H9 (cell line): ENCODE data around the gene UTP4. TPM values are rescaled to one million over a fixed set of nuclear protein-coding genes. Genes with fewer than 3 reads are reported as not detected.

Experiments used
- DNase-seq: peaks from one replicate; pipeline ENCODE4 v3.0.0-alpha.2; 2017
- H2AFZ ChIP-seq: one replicate; pipeline ENCODE4 v1.6.1; 2013; ENCODE audit warnings: mild to moderate bottlenecking, low read length, control low read depth, moderate library complexity
- H2AK5ac ChIP-seq: 2 replicates; pipeline ENCODE4 v1.6.1; 2013; ENCODE audit warnings: low read length, control low read depth, mixed read lengths; ENCODE audit not compliant: insufficient read length
- H2BK120ac ChIP-seq: one replicate; pipeline ENCODE4 v1.6.1; 2013; ENCODE audit warnings: low read depth, mild to moderate bottlenecking, low read length, control low read depth, inconsistent platforms; ENCODE audit not compliant: poor library complexity, severe bottlenecking
- H2BK12ac ChIP-seq: 2 replicates; pipeline ENCODE4 v1.6.1; 2013; ENCODE audit warnings: low read length, control low read depth, mixed read lengths, low read depth; ENCODE audit not compliant: insufficient read length
- H2BK15ac ChIP-seq: 2 replicates; pipeline ENCODE4 v1.6.1; 2013; ENCODE audit warnings: low read depth, low read length, control low read depth
- H2BK20ac ChIP-seq: one replicate; pipeline ENCODE4 v1.6.1; 2013; ENCODE audit warnings: low read depth, mild to moderate bottlenecking, low read length, control low read depth, inconsistent platforms; ENCODE audit not compliant: poor library complexity, severe bottlenecking
- H2BK5ac ChIP-seq: 2 replicates; pipeline ENCODE4 v1.6.1; 2013; ENCODE audit warnings: low read length, control low read depth, mixed read lengths; ENCODE audit not compliant: insufficient read length
- H3K14ac ChIP-seq: 2 replicates; pipeline ENCODE4 v1.6.1; 2013; ENCODE audit warnings: low read length, control low read depth; ENCODE audit not compliant: insufficient read depth
- H3K18ac ChIP-seq: 2 replicates; pipeline ENCODE4 v1.6.1; 2013; ENCODE audit warnings: low read depth, mild to moderate bottlenecking, mixed read lengths, low read length, control low read depth; ENCODE audit not compliant: insufficient read length
- H3K23ac ChIP-seq: 2 replicates; pipeline ENCODE4 v1.6.1; 2013; ENCODE audit warnings: low read length, control low read depth, mixed read lengths, low read depth; ENCODE audit not compliant: insufficient read length
- H3K23me2 ChIP-seq: 2 replicates; pipeline ENCODE4 v1.6.1; 2013; ENCODE audit warnings: low read depth, mild to moderate bottlenecking, mixed read lengths, low read length, control low read depth; ENCODE audit not compliant: insufficient read length, poor library complexity, severe bottlenecking
- H3K27ac ChIP-seq: 2 replicates; pipeline ENCODE4 v1.5.1; 2013; ENCODE audit warnings: low read length, control low read depth, mixed read lengths, low read depth; ENCODE audit not compliant: insufficient read length
- H3K27me3 ChIP-seq: 2 replicates; pipeline ENCODE4 v1.6.1; 2013; ENCODE audit warnings: low read length, control low read depth, inconsistent platforms; ENCODE audit not compliant: insufficient read depth
- H3K4ac ChIP-seq: 2 replicates; pipeline ENCODE4 v1.6.1; 2013; ENCODE audit warnings: low read depth, mild to moderate bottlenecking, control low read depth, inconsistent platforms, low read length, moderate library complexity
- H3K4me1 ChIP-seq: 2 replicates; pipeline ENCODE4 v1.6.1; 2013; ENCODE audit warnings: low read length, control low read depth, inconsistent platforms; ENCODE audit not compliant: insufficient read depth
- H3K4me2 ChIP-seq: 2 replicates; pipeline ENCODE4 v1.6.1; 2013; ENCODE audit warnings: low read length, control low read depth, mixed read lengths; ENCODE audit not compliant: insufficient read length, insufficient read depth
- H3K56ac ChIP-seq: 2 replicates; pipeline ENCODE4 v1.6.1; 2013; ENCODE audit warnings: low read depth, mild to moderate bottlenecking, mixed read lengths, low read length, control low read depth; ENCODE audit not compliant: insufficient read length
- H3K79me1 ChIP-seq: 2 replicates; pipeline ENCODE4 v1.6.1; 2013; ENCODE audit warnings: low read depth, mild to moderate bottlenecking, moderate library complexity, low read length, control low read depth, inconsistent platforms; ENCODE audit not compliant: insufficient read depth, poor library complexity, severe bottlenecking
- H3K79me2 ChIP-seq: 2 replicates; pipeline ENCODE4 v1.6.1; 2013; ENCODE audit warnings: low read length, control low read depth, inconsistent platforms; ENCODE audit not compliant: insufficient read depth
- H3K9ac ChIP-seq: 2 replicates; pipeline ENCODE4 v1.6.1; 2013; ENCODE audit warnings: low read length, control low read depth, mixed read lengths; ENCODE audit not compliant: insufficient read length; ENCODE audit errors: extremely low read depth
- H3K9me3 ChIP-seq: one replicate; pipeline ENCODE4 v1.6.1; 2013; ENCODE audit warnings: low read depth, low read length, inconsistent platforms; ENCODE audit not compliant: control insufficient read depth
- H3T11ph ChIP-seq: one replicate; pipeline ENCODE4 v1.6.1; 2013; ENCODE audit warnings: mild to moderate bottlenecking, low read length, control low read depth, inconsistent platforms
- H4K20me1 ChIP-seq: one replicate; pipeline ENCODE4 v1.6.1; 2013; ENCODE audit not compliant: control insufficient read depth, insufficient read length, insufficient read depth
- H4K5ac ChIP-seq: 2 replicates; pipeline ENCODE4 v1.6.1; 2013; ENCODE audit warnings: low read depth, mild to moderate bottlenecking, mixed read lengths, low read length, control low read depth; ENCODE audit not compliant: insufficient read length
- H4K8ac ChIP-seq: replicated peaks from 2 replicates; pipeline ENCODE4 v1.6.1; 2013; ENCODE audit warnings: low read length, control low read depth, mixed read lengths, low read depth; ENCODE audit not compliant: insufficient read length
- H4K91ac ChIP-seq: 2 replicates; pipeline ENCODE4 v1.6.1; 2013; ENCODE audit warnings: low read depth, mild to moderate bottlenecking, moderate library complexity, mixed read lengths, low read length, control low read depth; ENCODE audit not compliant: insufficient read length
- H3K27ac Mint-ChIP-seq, 3 experiments: 2 replicates in 2 of 3; 3 replicates in 1 of 3; pipeline ENCODE4 v1.8.0; 2020 to 2021; ENCODE audit warnings: mixed read lengths in 3 of 3, mild to moderate bottlenecking in 1 of 3, moderate library complexity in 1 of 3
- H3K27me3 Mint-ChIP-seq: 2 replicates; pipeline ENCODE4 v1.8.0; 2021; ENCODE audit warnings: low read depth, mild to moderate bottlenecking, moderate library complexity, mixed read lengths
- H3K36me3 Mint-ChIP-seq, 3 experiments: 2 replicates in 2 of 3; 3 replicates in 1 of 3; pipeline ENCODE4 v1.8.0; 2020 to 2021; ENCODE audit warnings: low read depth in 3 of 3, mixed read lengths in 3 of 3; ENCODE audit not compliant: insufficient read depth in 1 of 3
- H3K4me1 Mint-ChIP-seq, 2 experiments: 2 replicates each; pipeline ENCODE4 v1.8.0; 2020; ENCODE audit warnings: mixed read lengths in 2 of 2
- H3K4me3 Mint-ChIP-seq, 2 experiments: 2 replicates in 1 of 2; 3 replicates in 1 of 2; pipeline ENCODE4 v1.8.0; 2020 to 2021; ENCODE audit warnings: mild to moderate bottlenecking in 2 of 2, mixed read lengths in 2 of 2, moderate library complexity in 1 of 2
- H3K9me3 Mint-ChIP-seq, 2 experiments: 2 replicates in 1 of 2; 3 replicates in 1 of 2; pipeline ENCODE4 v1.8.0; 2020; ENCODE audit warnings: mild to moderate bottlenecking in 2 of 2, mixed read lengths in 2 of 2, moderate library complexity in 1 of 2
- total RNA-seq: library from RNA; stranded (reverse); gene quantifications from 2 replicates; pipeline ENCODE4 v1.2.1, GENCODE V29; 2021
- TF ChIP-seq, protein P1 (sequence below): fragments of 200-600 bp; sonication (generic); conservative IDR thresholded peaks from 3 replicates; pipeline ENCODE4 v1.8.0; 2021; ENCODE audit warnings: antibody characterized with exemption, mild to moderate bottlenecking

Gene UTP4
- total RNA-seq, 1 experiment from 2014 or later = 94.0 TPM

DNA sequence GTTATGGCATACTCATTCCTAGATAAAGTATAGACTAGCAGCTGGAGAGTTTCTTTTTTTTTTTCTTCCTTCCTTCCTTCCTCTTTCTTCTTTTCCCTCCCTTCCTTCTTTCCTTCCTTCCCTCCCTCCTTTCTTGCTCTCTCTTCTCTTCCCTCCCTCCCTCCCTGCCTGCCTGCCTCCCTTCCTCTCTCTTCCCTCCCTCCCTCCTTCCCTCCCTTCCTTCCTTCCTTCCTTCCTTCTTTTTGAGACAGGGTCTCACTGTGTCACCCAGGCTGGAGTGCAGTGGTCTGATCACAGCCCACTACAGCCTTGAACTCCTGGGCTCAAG lies 47.5 kb downstream of the UTP4 start:
- Histone ChIP-seq H3K23me2 (no peaks in the 10 kb centered on the region), H2BK5ac (no peak overlapping the region), H4K8ac (no peak overlapping the region), H3K27ac (no peak overlapping the region), H3K9ac (no peak overlapping the region), H3K14ac (no peak overlapping the region), H2BK15ac (no peak overlapping the region), H3K23ac (no peak overlapping the region), H3K4me1 (no peaks in the 10 kb centered on the region), H4K91ac (no peak overlapping the region), H2BK120ac (no peak overlapping the region), H2BK20ac (no peak overlapping the region), H3K79me1 (no peaks in the 10 kb centered on the region), H4K20me1 (no peaks in the 10 kb centered on the region), H3T11ph (no peak overlapping the region), H3K4me2 (no peak overlapping the region), H4K5ac (no peak overlapping the region), H3K9me3 (no peaks in the 10 kb centered on the region), H3K27me3 (no peaks in the 10 kb centered on the region), H3K4ac (no peak overlapping the region), H2BK12ac (no peak overlapping the region), H2AK5ac (no peak overlapping the region), H2AFZ (no peak overlapping the region), H3K79me2 (no peaks in the 10 kb centered on the region), H3K18ac (no peak overlapping the region), H3K56ac (no peak overlapping the region)
- H3K4me3 Mint-ChIP-seq = no peak overlapping the region
- H3K27me3 Mint-ChIP-seq = no peaks in the 10 kb centered on the region
- TF ChIP-seq, protein P1, sequence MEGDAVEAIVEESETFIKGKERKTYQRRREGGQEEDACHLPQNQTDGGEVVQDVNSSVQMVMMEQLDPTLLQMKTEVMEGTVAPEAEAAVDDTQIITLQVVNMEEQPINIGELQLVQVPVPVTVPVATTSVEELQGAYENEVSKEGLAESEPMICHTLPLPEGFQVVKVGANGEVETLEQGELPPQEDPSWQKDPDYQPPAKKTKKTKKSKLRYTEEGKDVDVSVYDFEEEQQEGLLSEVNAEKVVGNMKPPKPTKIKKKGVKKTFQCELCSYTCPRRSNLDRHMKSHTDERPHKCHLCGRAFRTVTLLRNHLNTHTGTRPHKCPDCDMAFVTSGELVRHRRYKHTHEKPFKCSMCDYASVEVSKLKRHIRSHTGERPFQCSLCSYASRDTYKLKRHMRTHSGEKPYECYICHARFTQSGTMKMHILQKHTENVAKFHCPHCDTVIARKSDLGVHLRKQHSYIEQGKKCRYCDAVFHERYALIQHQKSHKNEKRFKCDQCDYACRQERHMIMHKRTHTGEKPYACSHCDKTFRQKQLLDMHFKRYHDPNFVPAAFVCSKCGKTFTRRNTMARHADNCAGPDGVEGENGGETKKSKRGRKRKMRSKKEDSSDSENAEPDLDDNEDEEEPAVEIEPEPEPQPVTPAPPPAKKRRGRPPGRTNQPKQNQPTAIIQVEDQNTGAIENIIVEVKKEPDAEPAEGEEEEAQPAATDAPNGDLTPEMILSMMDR = no peak
- no peaks in the 10 kb centered on the region; a peak in 1 of 4 replicates for H3K4me1 Mint-ChIP-seq
- H3K9me3 Mint-ChIP-seq = no peaks in the 10 kb centered on the region
- peaks cover 0 to 2% (median 0%) of the 10 kb centered on the region in 3 experiments; a peak in 4 of 7 replicates for H3K36me3 Mint-ChIP-seq
- no peak overlapping the region for H3K27ac Mint-ChIP-seq
- DNase-seq = no peak
